Measurements from ENCODE around the gene TTC22. TPM values are rescaled to one million over a fixed set of nuclear protein-coding genes. Genes with fewer than 3 reads are reported as not detected.

Gene TTC22
- 8.7 TPM for total RNA-seq

DNA sequence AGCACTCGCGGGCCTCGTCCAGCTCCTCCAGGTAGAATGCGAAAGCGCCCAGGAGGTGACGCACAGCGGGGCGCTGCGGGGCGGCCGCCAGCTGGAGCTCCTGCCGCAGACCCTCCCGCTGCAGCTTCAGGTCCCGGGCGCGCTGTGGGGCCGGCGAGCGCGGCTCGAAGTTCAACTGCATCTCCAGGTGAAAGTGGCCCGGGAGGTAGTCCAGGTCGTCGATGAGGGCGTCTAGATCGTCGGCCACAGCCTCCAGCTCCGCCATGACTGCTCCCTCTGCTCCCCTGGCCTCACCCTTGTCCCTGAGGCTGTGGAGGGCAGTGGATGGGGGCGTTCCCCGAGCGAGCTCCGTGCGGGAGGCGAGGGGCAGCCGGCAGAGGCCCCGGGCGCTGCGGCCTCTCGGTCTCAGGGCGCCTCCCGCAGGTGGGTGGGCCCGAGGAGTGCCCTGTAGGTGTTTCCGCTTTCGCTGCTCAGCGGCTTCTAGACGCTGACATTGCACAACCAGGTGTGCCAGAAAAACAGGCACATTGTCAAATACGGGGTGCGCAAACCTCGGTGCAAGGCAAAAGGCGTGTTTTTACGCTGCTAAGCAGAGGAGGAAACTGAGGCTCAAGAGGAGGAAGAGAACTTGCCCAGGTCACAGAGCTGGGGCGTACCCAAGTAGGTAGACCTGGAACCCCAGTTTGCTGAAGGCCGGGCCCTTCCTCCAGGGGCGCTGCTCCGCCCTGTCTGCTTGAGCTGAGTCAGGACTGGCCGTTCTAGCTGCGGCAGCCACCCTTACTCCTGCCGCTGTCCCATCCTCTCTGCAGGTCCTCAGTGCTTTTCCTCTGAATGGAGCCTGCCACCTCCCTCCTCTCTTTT lies at the start of gene TTC22:
Gene TTC22 (minus strand): TSS at position 425 of the 861 bp plus-strand sequence. CDS start 160 bp downstream, at position 265.
- DNase-seq, result peak; percentile 40

- no peak for DNase-seq
Measured at GRCh38 chr1:54850737-54851136, 49.6 kb upstream of the TTC22 start.

DNA sequence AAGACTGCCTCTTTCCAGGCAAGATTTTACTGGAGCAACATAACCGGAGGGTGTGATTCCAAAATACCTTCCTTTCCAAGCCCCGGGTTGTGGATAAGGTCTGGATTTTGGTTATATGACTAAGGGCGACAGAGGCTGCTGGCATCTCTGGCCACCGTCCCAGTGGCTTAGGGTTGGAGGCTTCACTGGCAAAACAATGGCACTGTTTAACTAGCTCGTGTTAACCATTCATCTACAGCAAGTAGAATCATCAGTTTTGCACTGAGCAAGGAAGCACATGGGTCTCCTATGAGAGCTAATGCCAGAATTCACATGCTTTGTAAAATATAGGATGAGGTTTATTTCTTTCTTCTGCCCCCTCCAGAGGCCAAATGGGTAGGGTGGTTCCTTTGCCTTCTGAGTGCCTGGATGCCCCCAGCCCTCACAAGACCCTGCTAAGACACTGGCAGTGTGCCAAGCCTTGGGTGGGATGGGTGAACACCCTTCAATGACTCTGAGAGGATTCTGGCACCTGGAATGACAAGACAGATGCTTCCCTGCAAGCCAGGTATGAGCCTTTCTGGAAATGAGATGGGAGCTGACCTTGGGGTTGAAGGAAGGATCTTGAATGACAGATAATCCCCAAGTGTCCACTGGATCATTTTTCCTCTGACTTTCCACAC lies 49.1 kb upstream of the TTC22 start:
- no peak for DNase-seq

DNA sequence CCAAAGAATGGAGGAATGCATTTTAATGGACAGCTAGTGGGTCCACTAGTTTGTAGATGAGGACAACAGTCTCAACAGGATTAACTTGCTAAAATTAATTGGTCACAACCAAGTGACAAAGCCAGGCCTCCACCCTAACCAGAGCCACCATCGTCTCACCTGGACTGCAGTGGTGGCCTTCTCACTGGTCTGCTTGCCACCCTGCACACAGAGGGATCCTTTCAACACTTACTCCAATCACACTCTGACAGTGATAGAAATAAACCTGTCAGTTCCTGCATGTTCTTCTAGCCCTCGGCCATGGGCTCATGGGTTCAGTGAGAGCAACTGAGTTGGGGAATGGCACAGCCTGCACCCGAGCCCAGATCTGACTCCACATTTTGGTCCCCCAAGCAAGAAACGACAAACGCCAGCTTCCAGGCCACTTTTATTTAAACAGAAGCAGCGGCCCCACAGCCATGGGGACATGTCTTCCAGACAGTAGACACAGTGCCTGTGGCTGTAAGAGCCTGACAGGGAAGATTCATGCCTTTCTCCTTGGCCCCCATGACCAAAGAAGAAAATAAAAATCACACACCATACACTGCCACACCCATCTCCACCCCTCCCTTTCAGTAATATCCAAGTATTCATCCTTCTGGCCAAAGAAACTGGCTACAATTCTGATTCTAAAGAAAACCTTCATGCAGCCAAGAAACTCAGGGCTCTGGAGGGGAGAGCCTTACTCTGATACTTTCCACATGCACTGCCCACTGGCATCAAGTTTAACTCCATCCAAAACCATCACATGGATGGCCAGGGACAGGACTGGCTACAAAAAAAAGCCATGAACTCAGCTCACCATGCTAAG lies 48.3 kb upstream of the TTC22 start:
- DNase-seq, result no peak

DNA sequence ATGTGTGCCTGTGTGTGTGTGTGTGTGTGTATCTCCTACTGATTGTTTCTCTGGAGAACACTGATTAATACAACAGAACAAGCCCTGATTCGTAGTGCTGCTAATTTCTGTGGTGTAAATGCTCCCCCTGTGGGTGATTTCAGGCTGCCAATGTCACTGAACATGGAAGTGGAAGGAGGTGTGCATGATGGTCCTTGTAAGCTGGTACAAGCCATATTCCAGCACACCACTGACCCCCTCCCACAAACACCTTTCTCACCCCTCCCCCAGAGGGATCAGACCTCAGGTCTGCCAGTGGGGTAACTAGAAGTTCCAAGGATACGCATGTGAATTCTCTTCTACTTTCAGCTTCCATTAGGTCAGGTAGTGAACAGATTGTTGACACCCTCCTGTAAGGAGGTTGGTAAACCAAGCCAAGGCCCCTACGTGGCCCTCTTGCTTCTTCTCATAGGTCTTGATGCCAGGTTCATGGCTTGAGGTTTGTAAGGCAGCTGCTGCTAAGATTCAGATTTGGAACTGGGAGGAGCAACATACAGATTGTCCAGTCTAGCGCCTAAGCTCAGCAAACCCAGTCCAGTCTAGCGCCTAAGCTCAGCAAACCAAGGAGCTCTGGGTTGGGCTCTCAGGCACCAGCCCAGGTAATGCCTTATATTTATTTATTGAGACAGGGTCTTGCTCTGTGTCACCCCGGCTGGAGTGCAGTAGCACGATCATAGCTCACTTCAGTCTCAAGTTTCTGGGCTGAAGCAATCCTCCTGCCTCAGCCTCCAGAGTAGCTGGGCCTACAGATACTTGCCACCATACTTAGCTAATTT lies 47.2 kb upstream of the TTC22 start:
- no peak for DNase-seq

DNA sequence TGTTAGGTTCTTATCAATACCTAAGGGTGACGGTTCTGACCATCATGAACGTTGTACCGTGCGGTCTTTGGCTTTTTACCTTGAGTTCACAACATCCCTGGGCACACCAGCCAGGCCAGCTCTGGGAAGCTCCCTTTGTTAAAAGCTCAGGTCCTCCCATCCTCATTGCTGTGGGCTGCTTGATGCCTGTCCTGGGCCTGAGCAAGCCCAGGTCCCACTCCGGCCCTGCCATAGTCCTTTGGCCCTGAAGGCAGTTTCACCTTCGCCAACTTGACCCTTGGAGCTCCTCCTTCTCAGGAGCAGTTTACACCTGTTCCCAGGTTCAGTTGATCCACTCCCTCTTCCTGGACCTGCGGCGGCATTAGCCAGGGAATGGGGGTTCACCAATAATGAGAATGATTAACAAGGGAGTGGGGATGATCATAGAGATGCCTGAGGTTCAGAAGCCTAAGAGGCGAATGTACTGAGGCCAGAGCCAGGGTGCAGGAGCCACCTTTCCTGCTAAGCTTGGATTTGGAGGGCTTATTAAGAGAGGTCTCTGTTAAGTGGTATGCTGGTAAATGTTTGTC lies 45.7 kb upstream of the TTC22 start:
- DNase-seq, result no peak

DNA sequence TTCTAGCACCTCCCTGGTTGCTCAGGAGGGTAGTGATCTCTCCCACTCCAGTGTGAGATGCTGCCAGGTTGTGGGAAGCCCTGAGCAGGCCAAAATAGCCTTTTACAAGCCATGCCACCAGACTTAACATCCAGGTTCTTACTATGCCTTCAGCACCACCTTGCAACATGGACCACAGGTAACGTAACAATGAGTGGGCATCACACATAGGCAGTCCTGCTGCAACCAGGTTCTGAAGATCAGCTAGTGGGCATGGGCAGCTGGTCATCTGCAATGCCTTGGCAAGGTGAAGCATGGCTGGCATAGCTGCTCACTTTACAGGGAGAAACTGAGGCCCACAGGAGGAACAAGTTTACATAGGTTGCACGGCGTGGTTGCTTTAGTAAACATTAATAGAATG lies 45.2 kb upstream of the TTC22 start:
- no peak for DNase-seq

DNA sequence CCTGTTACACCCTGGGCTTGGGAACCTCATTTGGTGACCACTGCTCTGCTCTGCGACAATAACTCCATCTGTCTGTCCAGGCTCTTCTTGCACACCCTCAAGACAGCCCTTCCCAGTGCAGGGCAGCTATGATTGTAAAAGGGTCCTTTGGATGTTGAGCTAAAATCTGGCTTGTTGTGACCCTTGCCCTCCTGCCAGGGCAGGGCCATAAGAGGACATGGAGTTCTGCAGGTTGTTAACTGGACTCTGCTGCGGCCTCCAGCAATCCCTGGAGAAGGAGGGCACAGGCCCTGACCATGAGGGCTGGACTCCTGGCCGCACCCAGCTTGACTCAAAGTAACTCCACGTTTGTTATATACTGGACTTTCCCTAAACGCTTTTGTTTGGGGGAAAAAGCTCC lies 44.6 kb upstream of the TTC22 start:
- DNase-seq, result no peak

- DNase-seq, result no peak
Measured at GRCh38 chr1:54844564-54844963, 43.4 kb upstream of the TTC22 start.

DNA sequence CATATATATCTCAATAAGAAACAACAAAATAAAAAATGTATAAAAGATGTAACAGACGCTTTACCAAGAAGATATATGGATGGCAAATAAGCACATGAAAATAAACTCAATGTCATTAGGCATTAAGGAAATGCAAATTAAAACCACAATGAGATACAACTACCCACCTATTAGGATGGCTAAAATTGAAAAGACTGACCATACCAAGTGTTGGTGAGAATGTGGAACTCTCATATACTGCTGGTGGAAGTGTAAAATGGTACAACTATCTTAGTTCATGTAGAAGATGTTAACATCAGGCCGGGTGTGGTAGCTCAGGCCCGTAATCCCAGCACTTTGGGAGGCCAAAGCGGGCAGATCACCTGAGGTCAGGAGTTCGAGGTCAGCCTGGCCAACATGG lies 42.3 kb upstream of the TTC22 start:
- DNase-seq, result no peak

- DNase-seq, result no peak
Measured at GRCh38 chr1:54842963-54843362, 41.8 kb upstream of the TTC22 start.

DNA sequence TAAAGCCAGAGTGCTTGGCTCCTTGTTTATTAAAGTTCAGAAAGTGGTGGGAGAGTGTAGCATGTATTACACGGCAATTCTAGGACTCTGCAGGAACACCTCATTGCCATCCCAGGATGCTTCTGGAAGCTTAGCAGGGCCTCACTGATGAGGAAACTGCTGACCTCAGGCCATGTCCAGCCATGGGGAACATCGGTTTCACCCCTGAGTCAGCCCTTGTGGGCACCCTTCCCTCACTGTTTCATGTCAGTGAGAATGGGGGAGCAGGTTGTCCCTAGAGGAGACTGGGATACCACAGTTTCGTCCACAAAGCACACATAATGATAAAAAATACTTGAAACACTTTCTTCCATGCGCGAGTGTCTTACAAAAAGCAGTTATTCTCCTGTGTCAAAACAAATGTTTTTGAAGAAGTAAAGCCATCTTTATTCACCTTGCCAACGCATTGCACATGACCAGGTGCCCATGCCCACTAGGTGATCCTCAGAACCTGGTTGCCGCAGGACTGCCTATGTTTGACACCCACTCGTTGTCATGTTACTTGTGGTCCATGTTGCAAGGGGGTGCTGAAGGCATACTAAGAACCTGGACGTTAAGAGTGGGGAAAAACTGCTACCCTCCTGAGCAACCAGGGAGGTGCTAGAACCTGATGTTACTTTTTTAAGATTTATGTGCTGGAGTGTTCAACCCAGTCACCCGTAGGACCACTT lies 41.2 kb upstream of the TTC22 start:
- DNase-seq, result no peak

DNA sequence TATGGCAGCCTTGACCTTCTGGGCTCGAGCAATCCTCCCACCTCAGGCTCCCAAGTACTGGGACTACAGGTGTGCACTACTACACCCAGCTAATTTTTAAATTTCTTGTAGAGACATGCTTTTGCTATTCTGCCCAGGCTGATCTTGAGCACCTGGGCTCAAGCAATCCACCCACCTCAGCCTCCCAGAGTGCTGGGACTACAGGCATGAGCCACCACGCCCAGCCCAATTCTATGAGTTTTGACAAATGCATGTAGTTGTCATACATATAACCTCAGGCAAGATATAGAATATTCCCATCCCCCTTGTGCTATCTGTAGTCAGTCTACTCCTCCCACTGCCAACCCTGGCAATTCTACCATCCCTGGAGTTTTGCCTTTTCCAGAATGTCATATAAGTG lies 38.7 kb upstream of the TTC22 start:
- no peak for DNase-seq

DNA sequence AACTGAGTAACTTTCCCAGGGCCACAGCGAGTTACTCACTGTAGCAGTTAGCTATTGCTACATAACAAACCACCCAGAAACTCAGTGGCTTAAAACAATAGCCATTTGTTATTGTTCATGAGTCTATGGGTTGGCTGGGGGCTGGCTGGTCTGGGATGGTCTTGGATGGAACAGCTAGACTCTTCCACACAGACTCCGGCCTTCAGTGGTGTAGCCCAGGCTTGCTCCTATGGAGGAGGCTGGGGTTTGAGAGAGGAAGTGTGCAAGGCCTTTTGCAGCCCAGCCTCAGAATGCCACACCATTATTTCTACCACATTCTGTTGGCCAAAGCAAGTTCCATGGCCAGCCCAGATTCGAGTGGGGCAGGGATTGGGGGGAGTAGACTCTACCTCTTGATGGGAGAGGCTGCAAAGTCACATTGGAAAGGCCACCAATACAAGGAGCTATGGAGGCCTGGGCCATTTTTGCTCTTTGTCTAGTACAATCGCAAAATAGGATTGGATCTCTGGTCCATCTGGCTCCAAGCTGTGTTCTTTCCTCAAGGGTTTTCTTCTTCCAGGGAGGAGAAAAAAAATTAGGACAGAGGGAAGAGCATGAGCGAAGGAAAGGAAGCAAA lies 37.5 kb upstream of the TTC22 start:
- DNase-seq, result no peak

- DNase-seq, result no peak
Measured at GRCh38 chr1:54837002-54837853, 36.1 kb upstream of the TTC22 start.

DNA sequence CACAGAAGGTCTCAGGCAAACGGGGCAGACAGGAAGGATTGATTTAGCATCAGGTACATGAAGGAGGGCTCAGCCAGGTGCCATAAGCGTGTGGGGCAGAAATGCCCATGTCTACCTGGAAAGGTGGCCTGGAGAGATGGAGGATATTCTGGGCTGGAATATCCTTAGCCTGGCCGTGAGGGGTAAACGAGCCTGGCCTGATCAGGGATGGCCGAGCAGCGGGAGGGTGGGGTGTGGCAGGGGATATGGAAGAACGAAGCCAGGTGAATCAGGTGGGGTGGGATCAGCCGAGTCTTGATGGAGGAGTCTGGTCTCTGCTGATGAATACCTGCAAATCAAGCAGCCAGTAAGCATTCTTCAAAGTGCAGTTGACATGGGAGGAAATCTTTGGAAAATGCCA lies 35.5 kb upstream of the TTC22 start:
- no peak for DNase-seq

GRCh38 chr1:54835970-54836369 lies 34.8 kb upstream of the TTC22 start:
- no peak for DNase-seq

- DNase-seq, result no peak
Measured at GRCh38 chr1:54835131-54835898, 34.2 kb upstream of the TTC22 start.

All from tongue (tissue), 2 donors.